GM18526 (cell line): Measurements from ENCODE around the gene MRPL57.

Experiments
- POLR2A ChIP-seq: IDR thresholded peaks from 3 replicates; pipeline ENCODE4 v1.6.1; 2011; ENCODE audit not compliant: insufficient read length; ENCODE audit errors: extremely low read depth

MRPL57 gene

GRCh38 chr13:21176215-21176981, at the start of gene MRPL57, which contains the start of gene SKA3:
Gene MRPL57 (plus strand): TSS chr13:21176658. CDS start chr13:21176917, 259 bp downstream.
Gene SKA3 (minus strand): TSS chr13:21176552. CDS start chr13:21176477, 75 bp downstream.
- TF ChIP-seq POLR2A: peak; percentile 98

- TF ChIP-seq POLR2A: no peak
Observed at GRCh38 chr13:21130116-21130515, 46.3 kb upstream of the MRPL57 start.

- no peak for TF ChIP-seq POLR2A
Observed at GRCh38 chr13:21133077-21133476, 43.4 kb upstream of the MRPL57 start.

GRCh38 chr13:21134475-21134874, 42.0 kb upstream of the MRPL57 start:
- no peak for TF ChIP-seq POLR2A

GRCh38 chr13:21137696-21138095, 38.8 kb upstream of the MRPL57 start:
- no peak for TF ChIP-seq POLR2A

- no peak for TF ChIP-seq POLR2A
Observed at GRCh38 chr13:21138561-21138960, 37.9 kb upstream of the MRPL57 start.

- TF ChIP-seq POLR2A: no peak
Observed at GRCh38 chr13:21139374-21139773, 37.1 kb upstream of the MRPL57 start.

- TF ChIP-seq POLR2A: no peak
Observed at GRCh38 chr13:21142766-21143165, 33.7 kb upstream of the MRPL57 start.

GRCh38 chr13:21147827-21148226, 28.6 kb upstream of the MRPL57 start:
- TF ChIP-seq POLR2A: no peak

GRCh38 chr13:21148557-21149258, 27.8 kb upstream of the MRPL57 start:
- no peak for TF ChIP-seq POLR2A

GRCh38 chr13:21149568-21149967, 26.9 kb upstream of the MRPL57 start:
- no peak for TF ChIP-seq POLR2A

- TF ChIP-seq POLR2A: no peak
Observed at GRCh38 chr13:21150013-21150412, 26.4 kb upstream of the MRPL57 start.

- no peak for TF ChIP-seq POLR2A
Observed at GRCh38 chr13:21152251-21152899, 24.1 kb upstream of the MRPL57 start.

- no peak for TF ChIP-seq POLR2A
Observed at GRCh38 chr13:21164631-21165030, 11.8 kb upstream of the MRPL57 start.

- TF ChIP-seq POLR2A: no peak
Observed at GRCh38 chr13:21171420-21171819, 5.0 kb upstream of the MRPL57 start.
